Measurements from ENCODE around the gene ADORA2B.

GRCh38 chr17:15913826-15914225 is 31.1 kb upstream of the ADORA2B start:
- TF ChIP-seq PPARA (CRISPR knock-in tag; IDR thresholded peaks at IDR 0.05; ENCODE audit: borderline replicate concordance) (no peak), CREB5 (CRISPR knock-in tag; IDR thresholded peaks at IDR 0.05; ENCODE audit: low read depth) (no peak), ZFP3 (CRISPR knock-in tag; IDR thresholded peaks at IDR 0.05) (no peak), PATZ1 (CRISPR knock-in tag; IDR thresholded peaks at IDR 0.05; ENCODE audit: borderline replicate concordance) (no peak), RARB (CRISPR knock-in tag; IDR thresholded peaks at IDR 0.05) (no peak), ZNF565 (CRISPR knock-in tag; conservative IDR thresholded peaks at IDR 0.05; ENCODE audit: low read depth) (no peak), ZFP30 (CRISPR knock-in tag; IDR thresholded peaks at IDR 0.05) (no peak), OSR1 (CRISPR knock-in tag; IDR thresholded peaks at IDR 0.05) (no peak), CSDC2 (CRISPR knock-in tag; IDR thresholded peaks at IDR 0.05) (no peak), ZC3H10 (CRISPR knock-in tag; IDR thresholded peaks at IDR 0.05) (no peak), SNAI2 (CRISPR knock-in tag; IDR thresholded peaks at IDR 0.05) (no peak)
